Upper lobe of left lung (tissue), 4 donors: ENCODE data around the gene FAF2.

Experiments used
- EP300 ChIP-seq, 4 donors: sonication (generic); formaldehyde crosslinking; IDR thresholded peaks; one replicate each; pipeline ENCODE4 v1.5.1; 2017; ENCODE audit warnings: antibody characterized with exemption in 4 of 4, control low read depth in 2 of 4
- POLR2A ChIP-seq, 4 donors: fragments of 450-650 bp; IDR thresholded peaks; one replicate each; pipeline ENCODE4 v1.5.1; 2016 to 2017; ENCODE audit warnings: antibody characterized with exemption in 4 of 4, mild to moderate bottlenecking in 2 of 4
- TF ChIP-seq, protein P1 (sequence below), 6 experiments: fragments of 450-650 bp in 4 of 6; fragments of 200-600 bp in 2 of 6; sonication (generic) in 2 of 6; IDR thresholded peaks; one replicate each; pipeline ENCODE4 v1.5.1; 2016 to 2019; ENCODE audit warnings: antibody characterized with exemption in 6 of 6

DNA sequence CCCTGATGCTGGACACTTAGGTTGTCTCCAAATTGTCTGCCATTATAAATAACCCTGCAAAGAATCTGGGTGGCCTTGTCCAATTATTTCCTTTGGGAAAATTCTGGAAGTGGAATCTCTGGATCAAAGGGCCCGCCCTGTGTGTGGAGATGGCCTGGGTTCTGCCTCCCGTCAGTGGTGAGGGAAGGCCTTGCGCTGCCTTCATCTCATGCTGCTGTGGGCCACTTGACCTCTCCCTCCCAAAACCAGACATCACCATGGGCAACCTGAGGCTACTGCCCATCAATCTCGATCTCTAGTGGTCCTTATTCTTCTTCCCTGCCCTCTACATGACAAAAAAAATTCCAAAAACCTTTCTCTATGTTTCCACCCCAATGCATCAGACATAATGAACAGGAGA is 38.4 kb upstream of the FAF2 start:
- TF ChIP-seq, protein P1, sequence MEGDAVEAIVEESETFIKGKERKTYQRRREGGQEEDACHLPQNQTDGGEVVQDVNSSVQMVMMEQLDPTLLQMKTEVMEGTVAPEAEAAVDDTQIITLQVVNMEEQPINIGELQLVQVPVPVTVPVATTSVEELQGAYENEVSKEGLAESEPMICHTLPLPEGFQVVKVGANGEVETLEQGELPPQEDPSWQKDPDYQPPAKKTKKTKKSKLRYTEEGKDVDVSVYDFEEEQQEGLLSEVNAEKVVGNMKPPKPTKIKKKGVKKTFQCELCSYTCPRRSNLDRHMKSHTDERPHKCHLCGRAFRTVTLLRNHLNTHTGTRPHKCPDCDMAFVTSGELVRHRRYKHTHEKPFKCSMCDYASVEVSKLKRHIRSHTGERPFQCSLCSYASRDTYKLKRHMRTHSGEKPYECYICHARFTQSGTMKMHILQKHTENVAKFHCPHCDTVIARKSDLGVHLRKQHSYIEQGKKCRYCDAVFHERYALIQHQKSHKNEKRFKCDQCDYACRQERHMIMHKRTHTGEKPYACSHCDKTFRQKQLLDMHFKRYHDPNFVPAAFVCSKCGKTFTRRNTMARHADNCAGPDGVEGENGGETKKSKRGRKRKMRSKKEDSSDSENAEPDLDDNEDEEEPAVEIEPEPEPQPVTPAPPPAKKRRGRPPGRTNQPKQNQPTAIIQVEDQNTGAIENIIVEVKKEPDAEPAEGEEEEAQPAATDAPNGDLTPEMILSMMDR (IDR thresholded peaks at IDR 0.05) = no peak
- TF ChIP-seq POLR2A (IDR thresholded peaks at IDR 0.05) (no peak), EP300 (IDR thresholded peaks at IDR 0.05) (no peak)
